Loucy (cell line): ENCODE results near the gene C18orf54.

Source experiments
- H2AFZ ChIP-seq: fragments of 200-600 bp; sonication (generic); 2 replicates; pipeline ENCODE4 v1.6.0; 2016; ENCODE audit warnings: antibody characterized with exemption, mild to moderate bottlenecking, low read length, moderate library complexity
- H3F3A ChIP-seq: fragments of 200-600 bp; 2 replicates; pipeline ENCODE4 v1.6.0; 2016; ENCODE audit warnings: antibody characterized with exemption, low read depth, mild to moderate bottlenecking
- H3K27me3 ChIP-seq: fragments of 200-600 bp; sonication (generic); 2 replicates; pipeline ENCODE4 v1.6.1; 2014; ENCODE audit warnings: low read length, mild to moderate bottlenecking; ENCODE audit not compliant: insufficient read depth, poor library complexity, severe bottlenecking
- H3K36me3 ChIP-seq: fragments of 200-600 bp; sonication (generic); 2 replicates; pipeline ENCODE4 v1.6.1; 2016; ENCODE audit warnings: low read length; ENCODE audit not compliant: insufficient read depth
- H3K4me1 ChIP-seq: fragments of 200-600 bp; sonication (generic); 2 replicates; pipeline ENCODE4 v1.5.1; 2014; ENCODE audit warnings: low read length, mild to moderate bottlenecking; ENCODE audit not compliant: insufficient read depth, poor library complexity, severe bottlenecking
- H3K4me2 ChIP-seq: fragments of 200-600 bp; sonication (generic); 2 replicates; pipeline ENCODE4 v1.6.0; 2014; ENCODE audit warnings: antibody characterized with exemption, low read length, low read depth, mild to moderate bottlenecking; ENCODE audit not compliant: poor library complexity, severe bottlenecking
- H3K4me3 ChIP-seq: fragments of 200-600 bp; sonication (generic); 2 replicates; pipeline ENCODE4 v1.5.1; 2014; ENCODE audit warnings: low read length, mild to moderate bottlenecking, mixed read lengths; ENCODE audit not compliant: poor library complexity, severe bottlenecking
- H3K79me2 ChIP-seq: fragments of 200-600 bp; sonication (generic); 2 replicates; pipeline ENCODE4 v1.6.1; 2014; ENCODE audit warnings: low read length; ENCODE audit not compliant: insufficient read depth
- H3K9ac ChIP-seq: fragments of 200-600 bp; sonication (generic); 2 replicates; pipeline ENCODE4 v1.6.0; 2014; ENCODE audit warnings: mild to moderate bottlenecking, low read depth, low read length, moderate library complexity; ENCODE audit not compliant: poor library complexity, severe bottlenecking
- H3K9me2 ChIP-seq: fragments of 200-600 bp; sonication (generic); replicated peaks from 2 replicates; pipeline ENCODE4 v1.6.1; 2016; ENCODE audit warnings: low read depth, low read length, mixed read lengths
- H3K9me3 ChIP-seq: fragments of 200-600 bp; sonication (generic); 2 replicates; pipeline ENCODE4 v1.6.1; 2014; ENCODE audit warnings: mild to moderate bottlenecking, antibody characterized with exemption, low read length, low read depth; ENCODE audit not compliant: insufficient read depth
- H4K20me1 ChIP-seq: fragments of 200-600 bp; sonication (generic); 2 replicates; pipeline ENCODE4 v1.6.0; 2014; ENCODE audit warnings: antibody characterized with exemption, low read length, mild to moderate bottlenecking; ENCODE audit not compliant: insufficient read depth, poor library complexity, severe bottlenecking
- EZH2phosphoT487 ChIP-seq: fragments of 200-600 bp; IDR thresholded peaks from 2 replicates; pipeline ENCODE4 v1.6.1; 2018; ENCODE audit warnings: antibody characterized with exemption, mild to moderate bottlenecking, moderate library complexity, borderline replicate concordance
- TF ChIP-seq, protein P1 (sequence below): fragments of 200-600 bp; sonication (generic); conservative IDR thresholded peaks from 2 replicates; pipeline ENCODE4 v1.5.1; 2014; ENCODE audit warnings: mild to moderate bottlenecking, antibody characterized with exemption, low read length

Gene C18orf54

GRCh38 chr18:54359233-54359632 is 1.5 kb downstream of the C18orf54 start:
- no peaks in the 10 kb centered on the region for H3F3A ChIP-seq
- H3K36me3 ChIP-seq = no peaks in the 10 kb centered on the region
- no peak overlapping the region for H2AFZ ChIP-seq
- peaks cover 52% of the 10 kb centered on the region for H3K79me2 ChIP-seq
- no peaks in the 10 kb centered on the region for H3K9me3 ChIP-seq
- no peaks in the 10 kb centered on the region for H3K27me3 ChIP-seq
- peaks cover 59% of the 10 kb centered on the region for H3K4me1 ChIP-seq
- H3K9ac ChIP-seq = peak overlapping the region; percentile 96
- peak overlapping the region; percentile 96 for H3K4me2 ChIP-seq
- peaks cover 13% of the 10 kb centered on the region for H4K20me1 ChIP-seq
- H3K9me2 ChIP-seq = no peaks in the 10 kb centered on the region
- TF ChIP-seq EZH2phosphoT487 = no peak
- TF ChIP-seq, protein P1, sequence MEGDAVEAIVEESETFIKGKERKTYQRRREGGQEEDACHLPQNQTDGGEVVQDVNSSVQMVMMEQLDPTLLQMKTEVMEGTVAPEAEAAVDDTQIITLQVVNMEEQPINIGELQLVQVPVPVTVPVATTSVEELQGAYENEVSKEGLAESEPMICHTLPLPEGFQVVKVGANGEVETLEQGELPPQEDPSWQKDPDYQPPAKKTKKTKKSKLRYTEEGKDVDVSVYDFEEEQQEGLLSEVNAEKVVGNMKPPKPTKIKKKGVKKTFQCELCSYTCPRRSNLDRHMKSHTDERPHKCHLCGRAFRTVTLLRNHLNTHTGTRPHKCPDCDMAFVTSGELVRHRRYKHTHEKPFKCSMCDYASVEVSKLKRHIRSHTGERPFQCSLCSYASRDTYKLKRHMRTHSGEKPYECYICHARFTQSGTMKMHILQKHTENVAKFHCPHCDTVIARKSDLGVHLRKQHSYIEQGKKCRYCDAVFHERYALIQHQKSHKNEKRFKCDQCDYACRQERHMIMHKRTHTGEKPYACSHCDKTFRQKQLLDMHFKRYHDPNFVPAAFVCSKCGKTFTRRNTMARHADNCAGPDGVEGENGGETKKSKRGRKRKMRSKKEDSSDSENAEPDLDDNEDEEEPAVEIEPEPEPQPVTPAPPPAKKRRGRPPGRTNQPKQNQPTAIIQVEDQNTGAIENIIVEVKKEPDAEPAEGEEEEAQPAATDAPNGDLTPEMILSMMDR = no peak
- H3K4me3 ChIP-seq = peak overlapping the region; percentile 90

DNA sequence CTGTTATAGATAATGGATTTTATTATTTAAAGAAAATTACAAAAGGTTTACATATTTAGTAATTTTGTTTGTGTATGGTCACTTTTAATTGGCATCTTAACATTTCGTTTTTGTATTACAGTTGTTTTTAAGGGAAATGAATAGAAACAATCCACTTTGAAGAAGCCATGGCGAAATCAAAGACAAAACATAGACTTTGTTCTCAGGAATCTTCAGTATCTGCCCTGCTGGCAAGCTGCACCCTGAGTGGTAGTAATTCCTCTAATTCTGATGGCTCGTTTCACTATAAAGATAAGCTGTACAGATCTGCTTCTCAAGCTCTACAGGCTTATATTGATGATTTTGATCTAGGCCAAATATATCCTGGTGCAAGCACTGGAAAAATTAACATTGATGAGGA is 2.7 kb downstream of the C18orf54 start:
- peaks cover 58% of the 10 kb centered on the region for H3K79me2 ChIP-seq
- H4K20me1 ChIP-seq = peaks cover 16% of the 10 kb centered on the region
- TF ChIP-seq, protein P1 = no peak
- no peak for TF ChIP-seq EZH2phosphoT487
- H3K9ac ChIP-seq = peak overlapping the region; percentile 96
- H3K9me3 ChIP-seq = no peaks in the 10 kb centered on the region
- no peaks in the 10 kb centered on the region for H3K27me3 ChIP-seq
- H3K4me2 ChIP-seq = peak overlapping the region; percentile 96
- peaks cover 70% of the 10 kb centered on the region for H3K4me1 ChIP-seq
- no peak overlapping the region for H2AFZ ChIP-seq
- no peaks in the 10 kb centered on the region for H3K9me2 ChIP-seq
- H3F3A ChIP-seq = no peaks in the 10 kb centered on the region
- H3K4me3 ChIP-seq = peak overlapping the region; percentile 90
- no peaks in the 10 kb centered on the region for H3K36me3 ChIP-seq

DNA sequence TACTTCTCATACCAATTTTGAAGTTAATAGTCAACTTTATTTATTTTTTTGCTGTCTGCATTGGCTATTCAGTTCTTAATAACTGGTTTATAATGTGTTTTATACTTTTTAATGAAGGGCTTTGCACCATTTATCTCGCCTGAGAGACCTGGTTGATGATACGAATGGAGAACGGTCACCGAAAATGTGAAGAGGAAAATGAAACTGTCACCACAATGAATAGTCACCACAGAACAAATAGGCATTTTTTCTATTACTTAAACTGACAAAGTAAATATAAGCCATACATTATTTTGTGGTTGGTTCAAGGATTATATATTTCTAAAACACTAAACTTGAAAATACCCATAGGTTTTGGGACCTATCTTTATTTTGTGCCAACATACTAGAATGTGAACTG is 20.4 kb downstream of the C18orf54 start:
- Histone ChIP-seq H2AFZ (no peak overlapping the region), H3K4me3 (no peak overlapping the region), H3K9me2 (no peaks in the 10 kb centered on the region), H3K9me3 (no peaks in the 10 kb centered on the region), H3K27me3 (no peaks in the 10 kb centered on the region), H3K36me3 (peaks cover 33% of the 10 kb centered on the region; the same call in 1 of the 2 replicates), H3F3A (no peaks in the 10 kb centered on the region), H3K4me2 (no peak overlapping the region), H3K79me2 (no peaks in the 10 kb centered on the region), H3K4me1 (no peaks in the 10 kb centered on the region), H4K20me1 (no peaks in the 10 kb centered on the region), H3K9ac (no peak overlapping the region)
- TF ChIP-seq, protein P1 = no peak
- no peak for TF ChIP-seq EZH2phosphoT487
